Uterus (tissue), 4 donors: ENCODE measurements around the gene RNU2-1. TPM values are rescaled to one million over a fixed set of nuclear protein-coding genes. Genes with fewer than 3 reads are reported as not detected.
"Not testable (repeated sequence)": the region's sequence is repeated elsewhere in the genome, so short reads cannot be mapped to it uniquely, and the experiment has no call there.

ENCODE experiments used
- DNase-seq, 2 donors: peaks; one replicate each; pipeline ENCODE4 v3.0.0-alpha.2; 2019 to 2020
- H3K27ac ChIP-seq, 2 donors: fragments of 200-600 bp; sonication (generic); 1 replicate in 1 of 2; 2 replicates in 1 of 2; pipeline ENCODE4 v1.5.1; 2016 to 2018
- H3K27me3 ChIP-seq, 2 donors: fragments of 200-600 bp; sonication (generic); one replicate each; pipeline ENCODE4 v1.5.1; 2018 to 2019; ENCODE audit warnings: control low read depth in 1 of 2
- H3K36me3 ChIP-seq, 2 donors: fragments of 200-600 bp; sonication (generic); one replicate each; pipeline ENCODE4 v1.5.1; 2019; ENCODE audit warnings: control low read depth in 1 of 2
- H3K4me1 ChIP-seq, 2 donors: fragments of 200-600 bp; sonication (generic); one replicate each; pipeline ENCODE4 v1.5.1; 2018 to 2019; ENCODE audit warnings: control low read depth in 1 of 2
- H3K4me3 ChIP-seq, 2 donors: fragments of 200-600 bp; sonication (generic); 1 replicate in 1 of 2; 2 replicates in 1 of 2; pipeline ENCODE4 v1.5.1; 2018 to 2019; ENCODE audit warnings: mild to moderate bottlenecking in 1 of 2
- H3K9me3 ChIP-seq, 2 donors: fragments of 200-600 bp; sonication (generic); one replicate each; pipeline ENCODE4 v1.5.1; 2019; ENCODE audit warnings: control low read depth in 1 of 2
- intact Hi-C: fragments of 100-400 bp; cut with DNase I; formaldehyde crosslinking; loops from one replicate; pipeline ENCODE4 v1.15.1; 2023; ENCODE audit warnings: low total_unique reads
- total RNA-seq, 4 donors: library from RNA; depleted of rRNA in 3 of 4; stranded (reverse); fragments of >200 nt in 3 of 4; gene quantifications; one replicate each; pipeline versions ENCODE4 v1.1.0 to v1.2.4, GENCODE V29; 2014 to 2023
- donor health status: DM: yes; HTN: yes; CAD: no.

Gene RNU2-1
- 1,000 to 10,000 TPM in 1 of 4 donors, not detected in 3; 2,193 TPM for total RNA-seq

DNA sequence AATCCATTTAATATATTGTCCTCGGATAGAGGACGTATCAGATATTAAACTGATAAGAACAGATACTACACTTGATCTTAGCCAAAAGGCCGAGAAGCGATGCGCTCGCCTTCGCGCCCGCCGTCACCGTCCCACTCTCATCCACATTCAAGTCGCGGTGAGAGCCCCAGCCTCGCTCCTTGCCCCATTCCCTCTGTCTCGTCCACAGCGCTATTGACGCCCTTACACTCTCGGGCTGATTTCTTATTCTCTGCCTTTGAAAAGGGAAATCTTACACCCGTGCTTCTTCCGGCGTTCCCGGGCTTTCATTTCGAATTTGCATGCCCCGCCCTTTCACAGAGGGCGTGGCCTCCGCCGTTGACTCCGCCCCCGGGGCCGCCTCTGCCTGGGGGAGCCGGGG lies at the start of gene RNU2-1:
TSS of gene RNU2-1 (minus strand) at position 101 of the 400 bp plus-strand sequence.
- H3K27me3 ChIP-seq, H3K4me1 ChIP-seq, intact Hi-C loops, DNase-seq, H3K4me3 ChIP-seq, H3K27ac ChIP-seq, H3K36me3 ChIP-seq, H3K9me3 ChIP-seq: not testable (repeated sequence)

DNA sequence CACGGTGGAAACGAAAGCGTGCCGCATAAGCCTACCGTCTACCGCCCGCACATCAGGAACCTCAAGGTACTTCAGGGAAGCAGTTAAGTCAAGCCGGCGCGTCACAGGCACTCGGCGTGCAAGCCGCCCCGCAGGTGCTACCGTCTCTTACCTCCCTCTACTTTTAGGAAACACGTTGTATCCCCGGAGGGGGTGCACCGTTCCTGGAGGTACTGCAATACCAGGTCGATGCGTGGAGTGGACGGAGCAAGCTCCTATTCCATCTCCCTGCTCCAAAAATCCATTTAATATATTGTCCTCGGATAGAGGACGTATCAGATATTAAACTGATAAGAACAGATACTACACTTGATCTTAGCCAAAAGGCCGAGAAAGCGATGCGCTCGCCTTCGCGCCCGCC lies 39.1 kb upstream of the RNU2-1 start:
- DNase-seq, H3K4me3 ChIP-seq, intact Hi-C loops: not testable (repeated sequence)

DNA sequence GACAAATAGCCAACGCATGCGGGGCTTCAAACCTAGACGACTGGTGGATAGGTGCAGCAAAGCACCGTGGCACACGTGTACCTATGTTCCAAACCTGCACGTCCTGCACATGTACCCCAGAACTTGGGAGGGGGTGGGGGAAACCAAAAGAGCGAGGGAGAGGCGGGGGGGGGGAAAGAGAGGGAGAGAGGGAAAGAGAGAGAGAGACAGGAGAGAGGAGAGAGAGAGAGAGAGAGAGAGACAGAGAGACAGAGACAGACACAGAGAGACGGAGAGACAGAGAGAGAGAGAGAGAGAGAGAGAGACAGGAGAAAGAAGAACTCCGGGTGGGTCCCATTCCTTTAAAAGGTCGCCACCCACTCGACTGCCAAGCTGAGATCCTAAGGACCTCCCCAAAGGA lies 38.7 kb upstream of the RNU2-1 start:
- peak in 1 of 2 donors; percentile 3 for DNase-seq
- H3K27me3 ChIP-seq, H3K27ac ChIP-seq, intact Hi-C loops, H3K9me3 ChIP-seq, H3K4me3 ChIP-seq, H3K4me1 ChIP-seq, H3K36me3 ChIP-seq: not testable (repeated sequence)

More for the DNA sequence above, 39.1 kb upstream of the RNU2-1 start:
- H3K9me3 ChIP-seq, H3K4me1 ChIP-seq, H3K36me3 ChIP-seq, H3K27me3 ChIP-seq, H3K27ac ChIP-seq: not testable (repeated sequence)

DNA sequence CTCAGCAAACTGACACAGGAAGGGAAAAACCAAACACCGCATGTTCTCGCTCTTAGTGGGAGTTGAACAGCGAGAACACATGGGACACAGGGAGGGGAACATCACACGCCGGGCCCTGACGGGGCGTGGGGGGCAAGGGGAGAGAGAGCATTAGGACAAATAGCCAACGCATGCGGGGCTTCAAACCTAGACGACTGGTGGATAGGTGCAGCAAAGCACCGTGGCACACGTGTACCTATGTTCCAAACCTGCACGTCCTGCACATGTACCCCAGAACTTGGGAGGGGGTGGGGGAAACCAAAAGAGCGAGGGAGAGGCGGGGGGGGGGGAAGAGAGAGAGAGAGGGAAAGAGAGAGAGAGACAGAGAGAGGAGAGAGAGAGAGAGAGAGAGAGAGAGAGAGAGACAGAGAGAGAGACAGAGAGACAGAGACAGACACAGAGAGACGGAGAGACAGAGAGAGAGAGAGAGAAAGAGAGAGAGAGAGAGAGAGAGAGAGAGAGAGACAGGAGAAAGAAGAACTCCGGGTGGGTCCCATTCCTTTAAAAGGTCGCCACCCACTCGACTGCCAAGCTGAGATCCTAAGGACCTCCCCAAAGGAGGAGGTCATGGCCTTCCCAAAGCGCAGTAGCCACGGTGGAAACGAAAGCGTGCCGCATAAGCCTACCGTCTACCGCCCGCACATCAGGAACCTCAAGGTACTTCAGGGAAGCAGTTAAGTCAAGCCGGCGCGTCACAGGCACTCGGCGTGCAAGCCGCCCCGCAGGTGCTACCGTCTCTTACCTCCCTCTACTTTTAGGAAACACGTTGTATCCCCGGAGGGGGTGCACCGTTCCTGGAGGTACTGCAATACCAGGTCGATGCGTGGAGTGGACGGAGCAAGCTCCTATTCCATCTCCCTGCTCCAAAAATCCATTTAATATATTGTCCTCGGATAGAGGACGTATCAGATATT lies 37.1 kb upstream of the RNU2-1 start:
- H3K4me3 ChIP-seq, H3K9me3 ChIP-seq, H3K27ac ChIP-seq, H3K4me1 ChIP-seq, H3K27me3 ChIP-seq, H3K36me3 ChIP-seq, DNase-seq, intact Hi-C loops: not testable (repeated sequence)

DNA sequence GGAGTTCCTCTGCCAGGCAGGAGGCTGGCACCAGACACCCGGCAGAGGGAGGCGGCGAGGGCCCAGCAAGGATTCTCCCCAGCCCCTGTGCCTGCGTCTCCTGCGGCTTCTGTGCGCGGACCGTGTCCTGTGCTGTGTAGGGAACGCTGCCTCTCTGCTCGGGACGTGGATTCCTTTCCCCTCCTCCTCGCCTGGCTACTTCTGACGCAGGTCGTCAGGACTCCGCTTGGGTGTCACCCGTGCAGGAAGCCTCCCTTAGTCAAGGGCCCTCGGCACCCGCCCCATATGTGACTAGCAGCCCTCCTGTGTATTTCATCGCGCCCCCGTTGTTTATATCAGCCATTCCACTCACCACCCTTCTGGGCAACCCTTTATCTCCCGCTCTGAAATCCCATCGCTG lies 12.7 kb upstream of the RNU2-1 start:
- H3K36me3 ChIP-seq, intact Hi-C loops, H3K4me1 ChIP-seq, DNase-seq, H3K9me3 ChIP-seq, H3K27me3 ChIP-seq: not testable (repeated sequence)
- peak overlapping the region in 1 of 2 donors; percentile 26 for H3K4me3 ChIP-seq
- peak overlapping the region; percentile 44 to 74 for H3K27ac ChIP-seq

DNA sequence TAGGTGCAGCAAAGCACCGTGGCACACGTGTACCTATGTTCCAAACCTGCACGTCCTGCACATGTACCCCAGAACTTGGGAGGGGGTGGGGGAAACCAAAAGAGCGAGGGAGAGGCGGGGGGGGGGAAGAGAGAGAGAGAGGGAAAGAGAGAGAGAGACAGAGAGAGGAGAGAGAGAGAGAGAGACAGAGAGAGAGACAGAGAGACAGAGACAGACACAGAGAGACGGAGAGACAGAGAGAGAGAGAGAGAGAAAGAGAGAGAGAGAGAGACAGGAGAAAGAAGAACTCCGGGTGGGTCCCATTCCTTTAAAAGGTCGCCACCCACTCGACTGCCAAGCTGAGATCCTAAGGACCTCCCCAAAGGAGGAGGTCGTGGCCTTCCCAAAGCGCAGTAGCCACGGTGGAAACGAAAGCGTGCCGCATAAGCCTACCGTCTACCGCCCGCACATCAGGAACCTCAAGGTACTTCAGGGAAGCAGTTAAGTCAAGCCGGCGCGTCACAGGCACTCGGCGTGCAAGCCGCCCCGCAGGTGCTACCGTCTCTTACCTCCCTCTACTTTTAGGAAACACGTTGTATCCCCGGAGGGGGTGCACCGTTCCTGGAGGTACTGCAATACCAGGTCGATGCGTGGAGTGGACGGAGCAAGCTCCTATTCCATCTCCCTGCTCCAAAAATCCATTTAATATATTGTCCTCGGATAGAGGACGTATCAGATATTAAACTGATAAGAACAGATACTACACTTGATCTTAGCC lies 7.0 kb upstream of the RNU2-1 start:
- H3K4me3 ChIP-seq, intact Hi-C loops, H3K9me3 ChIP-seq, H3K4me1 ChIP-seq, H3K36me3 ChIP-seq, H3K27me3 ChIP-seq, H3K27ac ChIP-seq, DNase-seq: not testable (repeated sequence)

DNA sequence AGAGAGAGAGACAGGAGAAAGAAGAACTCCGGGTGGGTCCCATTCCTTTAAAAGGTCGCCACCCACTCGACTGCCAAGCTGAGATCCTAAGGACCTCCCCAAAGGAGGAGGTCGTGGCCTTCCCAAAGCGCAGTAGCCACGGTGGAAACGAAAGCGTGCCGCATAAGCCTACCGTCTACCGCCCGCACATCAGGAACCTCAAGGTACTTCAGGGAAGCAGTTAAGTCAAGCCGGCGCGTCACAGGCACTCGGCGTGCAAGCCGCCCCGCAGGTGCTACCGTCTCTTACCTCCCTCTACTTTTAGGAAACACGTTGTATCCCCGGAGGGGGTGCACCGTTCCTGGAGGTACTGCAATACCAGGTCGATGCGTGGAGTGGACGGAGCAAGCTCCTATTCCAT lies 5.8 kb upstream of the RNU2-1 start:
- H3K9me3 ChIP-seq, intact Hi-C loops, H3K36me3 ChIP-seq, H3K27ac ChIP-seq, H3K27me3 ChIP-seq, H3K4me3 ChIP-seq, H3K4me1 ChIP-seq, DNase-seq: not testable (repeated sequence)

DNA sequence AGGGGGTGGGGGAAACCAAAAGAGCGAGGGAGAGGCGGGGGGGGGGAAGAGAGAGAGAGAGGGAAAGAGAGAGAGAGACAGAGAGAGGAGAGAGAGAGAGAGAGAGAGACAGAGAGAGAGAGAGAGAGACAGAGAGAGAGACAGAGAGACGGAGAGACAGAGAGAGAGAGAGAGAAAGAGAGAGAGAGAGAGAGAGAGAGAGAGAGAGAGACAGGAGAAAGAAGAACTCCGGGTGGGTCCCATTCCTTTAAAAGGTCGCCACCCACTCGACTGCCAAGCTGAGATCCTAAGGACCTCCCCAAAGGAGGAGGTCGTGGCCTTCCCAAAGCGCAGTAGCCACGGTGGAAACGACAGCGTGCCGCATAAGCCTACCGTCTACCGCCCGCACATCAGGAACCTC lies 514 bp downstream of the RNU2-1 start:
- H3K9me3 ChIP-seq, H3K4me1 ChIP-seq, H3K36me3 ChIP-seq, H3K27me3 ChIP-seq, intact Hi-C loops, DNase-seq, H3K4me3 ChIP-seq, H3K27ac ChIP-seq: not testable (repeated sequence)

DNA sequence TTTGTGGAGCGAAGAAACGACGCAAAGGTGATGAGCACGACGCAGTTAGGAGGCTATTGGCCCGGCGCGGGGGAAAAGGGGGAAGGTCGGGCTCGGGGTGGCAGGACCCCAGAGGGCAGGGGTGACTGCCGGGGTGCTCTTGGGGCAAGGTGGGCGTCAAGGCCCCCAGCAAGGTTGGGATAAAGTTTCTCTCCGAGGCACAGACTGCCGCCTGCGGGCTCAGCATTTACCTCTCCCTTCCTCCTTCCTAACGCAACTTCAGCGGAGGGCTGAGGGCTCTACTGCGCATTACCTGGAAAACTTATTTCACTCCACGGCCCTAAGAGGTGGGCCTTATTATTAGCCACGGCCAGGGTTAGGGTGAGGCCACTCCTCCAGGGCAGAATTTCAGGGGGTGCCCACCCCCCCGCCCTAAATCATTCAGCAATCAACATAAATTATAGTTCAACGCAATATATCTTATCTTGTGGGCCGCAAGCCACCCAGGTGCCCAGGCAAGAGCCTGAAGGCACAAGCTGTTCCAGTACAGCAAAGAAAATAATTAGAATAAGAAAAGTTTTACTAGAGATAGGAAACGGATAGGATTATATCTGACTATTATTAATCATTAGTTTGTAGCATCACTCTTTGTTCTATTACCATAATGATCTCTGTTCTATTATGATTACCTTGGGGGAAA lies 1.6 kb downstream of the RNU2-1 start:
- H3K36me3 ChIP-seq, H3K27me3 ChIP-seq, intact Hi-C loops, H3K9me3 ChIP-seq, H3K4me1 ChIP-seq: not testable (repeated sequence)
- Histone ChIP-seq H3K4me3 (peak overlapping the region in 1 of 2 donors; percentile 3), H3K27ac (peak overlapping the region; percentile 0 to 57)
- peak; percentile 73 to 74 for DNase-seq

DNA sequence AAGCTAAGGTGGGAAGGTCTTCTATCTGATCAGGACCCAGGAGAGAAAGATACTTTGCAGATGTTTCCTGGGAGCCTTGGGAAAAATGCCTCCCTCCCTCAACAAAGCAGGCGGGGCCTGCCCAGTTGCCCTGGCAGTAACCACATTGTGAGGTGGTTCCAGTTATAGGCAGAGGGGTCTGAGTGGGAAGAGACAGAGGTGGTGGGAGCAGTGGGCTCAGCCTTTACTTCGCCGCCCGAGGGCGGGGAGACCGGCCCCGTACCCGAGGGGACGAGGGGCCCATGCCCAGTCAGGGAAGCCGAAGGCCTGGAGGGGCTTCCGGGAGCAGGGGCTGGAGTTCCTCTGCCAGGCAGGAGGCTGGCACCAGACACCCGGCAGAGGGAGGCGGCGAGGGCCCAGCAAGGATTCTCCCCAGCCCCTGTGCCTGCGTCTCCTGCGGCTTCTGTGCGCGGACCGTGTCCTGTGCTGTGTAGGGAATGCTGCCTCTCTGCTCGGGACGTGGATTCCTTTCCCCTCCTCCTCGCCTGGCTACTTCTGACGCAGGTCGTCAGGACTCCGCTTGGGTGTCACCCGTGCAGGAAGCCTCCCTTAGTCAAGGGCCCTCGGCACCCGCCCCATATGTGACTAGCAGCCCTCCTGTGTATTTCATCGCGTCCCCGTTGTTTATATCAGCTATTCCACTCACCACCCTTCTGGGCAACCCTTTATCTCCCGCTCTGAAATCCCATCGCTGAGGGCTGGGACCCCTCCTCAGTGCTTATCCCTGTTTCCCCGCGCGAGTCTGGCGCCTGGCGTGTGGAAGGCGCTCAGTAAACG lies 2.4 kb downstream of the RNU2-1 start:
- H3K9me3 ChIP-seq, H3K27me3 ChIP-seq, intact Hi-C loops, H3K4me1 ChIP-seq, H3K36me3 ChIP-seq: not testable (repeated sequence)
- H3K27ac ChIP-seq: peak overlapping the region; percentile 0 to 57
- DNase-seq: peak in 1 of 2 donors; percentile 34
- peak overlapping the region in 1 of 2 donors; percentile 3 for H3K4me3 ChIP-seq

DNA sequence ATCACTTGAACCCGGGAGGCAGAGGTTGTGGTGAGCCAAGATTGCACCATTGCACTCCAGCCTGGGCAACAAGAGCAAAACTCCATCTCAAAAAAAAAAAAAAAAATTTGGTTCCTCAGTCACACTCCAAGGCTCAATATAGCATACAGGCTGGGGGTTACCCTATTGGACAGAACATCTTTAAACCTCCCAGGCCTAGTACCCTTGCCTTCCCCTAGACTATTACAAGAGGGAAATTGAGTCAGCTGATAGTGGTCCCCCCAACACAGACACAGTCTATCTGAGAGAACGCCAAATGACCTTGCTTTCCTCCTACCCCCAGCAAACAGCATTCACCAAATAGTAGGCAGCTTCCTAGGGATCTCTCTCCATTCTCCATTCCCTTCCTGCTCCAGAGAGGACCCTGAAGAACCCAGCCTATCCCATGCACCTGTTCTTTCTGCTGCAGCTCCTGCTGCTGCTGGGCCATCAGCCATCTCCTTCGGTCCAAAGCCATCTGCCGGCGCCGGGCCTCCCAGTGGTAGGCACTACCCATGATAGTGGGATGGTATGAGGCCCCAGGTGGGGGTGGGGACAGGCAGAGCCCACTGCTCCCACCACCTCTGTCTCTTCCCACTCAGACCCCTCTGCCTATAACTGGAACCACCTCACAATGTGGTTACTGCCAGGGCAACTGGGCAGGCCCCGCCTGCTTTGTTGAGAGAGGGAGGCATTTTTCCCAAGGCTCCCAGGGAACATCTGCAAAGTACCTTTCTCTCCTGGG lies 5.6 kb downstream of the RNU2-1 start, which contains the start of gene CCDC200:
TSS of gene CCDC200 (minus strand) at position 604 of the 763 bp plus-strand sequence. CDS start at position 535, 69 bp downstream.
- H3K9me3 ChIP-seq, H3K27ac ChIP-seq, intact Hi-C loops, H3K36me3 ChIP-seq, H3K4me3 ChIP-seq, H3K4me1 ChIP-seq, H3K27me3 ChIP-seq, DNase-seq: not testable (repeated sequence)
